GM23338 (cell line): ENCODE results near the gene SH3BP5.

ENCODE experiments used
- CREB1 ChIP-seq: fragments of 250-450 bp; sonication (Bioruptor Pico); IDR thresholded peaks from 2 replicates; pipeline ENCODE4 v1.5.0; 2020; ENCODE audit warnings: low read depth, mild to moderate bottlenecking, moderate library complexity
- CTCF ChIP-seq, 2 experiments: fragments of 200-600 bp in 1 of 2; sonication (generic) in 1 of 2; conservative IDR thresholded peaks; 2 replicates each; pipeline versions ENCODE4 v1.5.1 to v1.6.1; 2016 to 2017; ENCODE audit warnings: antibody characterized with exemption in 2 of 2, low read depth in 2 of 2, mild to moderate bottlenecking in 2 of 2, moderate library complexity in 1 of 2
- JUNB ChIP-seq: IDR thresholded peaks from one replicate; pipeline ENCODE4 v1.6.1; 2016; ENCODE audit warnings: antibody characterized with exemption; ENCODE audit not compliant: unreplicated experiment
- POLR2AphosphoS5 ChIP-seq: IDR thresholded peaks from 2 replicates; pipeline ENCODE4 v1.6.1; 2016; ENCODE audit warnings: antibody characterized with exemption, low read depth

- TF ChIP-seq CTCF (conservative IDR thresholded peaks at IDR 0.05; ENCODE audit: low read depth in 2 of 2): no peak
- TF ChIP-seq JUNB: no peak
- TF ChIP-seq POLR2AphosphoS5: no peak
- no peak for TF ChIP-seq CREB1 (CRISPR knock-in tag)
These were observed 42.7 kb downstream of the SH3BP5 start for GRCh38 chr3:15289661-15290060.
